GM12872 (cell line): ENCODE results near the gene SRGAP3.

Experiments
- TF ChIP-seq, protein P1 (sequence below): IDR thresholded peaks from 3 replicates; pipeline ENCODE4 v1.5.1; 2011; ENCODE audit warnings: low read depth, mild to moderate bottlenecking, low read length, moderate library complexity; ENCODE audit not compliant: insufficient read depth

Gene SRGAP3

DNA sequence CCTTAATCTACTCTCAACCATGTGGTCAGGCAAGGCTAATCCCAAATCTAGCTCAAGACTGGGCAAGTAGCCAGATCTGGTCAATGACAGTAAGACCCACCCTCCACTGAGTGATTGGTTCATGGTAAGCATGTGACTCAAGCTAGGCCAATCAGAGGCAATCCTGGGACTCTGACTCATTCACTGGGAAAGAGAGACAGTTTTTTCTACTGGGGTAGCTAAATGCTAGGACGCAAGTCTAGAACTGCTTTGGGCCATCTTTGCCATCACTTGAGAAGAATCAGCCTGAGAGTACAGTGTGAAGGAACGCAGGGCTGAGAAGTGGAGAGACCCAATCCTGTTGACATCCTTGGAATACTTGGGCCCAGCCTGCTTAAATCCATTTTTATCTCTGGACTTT lies 276.8 kb downstream of the SRGAP3 start:
- TF ChIP-seq, protein P1, sequence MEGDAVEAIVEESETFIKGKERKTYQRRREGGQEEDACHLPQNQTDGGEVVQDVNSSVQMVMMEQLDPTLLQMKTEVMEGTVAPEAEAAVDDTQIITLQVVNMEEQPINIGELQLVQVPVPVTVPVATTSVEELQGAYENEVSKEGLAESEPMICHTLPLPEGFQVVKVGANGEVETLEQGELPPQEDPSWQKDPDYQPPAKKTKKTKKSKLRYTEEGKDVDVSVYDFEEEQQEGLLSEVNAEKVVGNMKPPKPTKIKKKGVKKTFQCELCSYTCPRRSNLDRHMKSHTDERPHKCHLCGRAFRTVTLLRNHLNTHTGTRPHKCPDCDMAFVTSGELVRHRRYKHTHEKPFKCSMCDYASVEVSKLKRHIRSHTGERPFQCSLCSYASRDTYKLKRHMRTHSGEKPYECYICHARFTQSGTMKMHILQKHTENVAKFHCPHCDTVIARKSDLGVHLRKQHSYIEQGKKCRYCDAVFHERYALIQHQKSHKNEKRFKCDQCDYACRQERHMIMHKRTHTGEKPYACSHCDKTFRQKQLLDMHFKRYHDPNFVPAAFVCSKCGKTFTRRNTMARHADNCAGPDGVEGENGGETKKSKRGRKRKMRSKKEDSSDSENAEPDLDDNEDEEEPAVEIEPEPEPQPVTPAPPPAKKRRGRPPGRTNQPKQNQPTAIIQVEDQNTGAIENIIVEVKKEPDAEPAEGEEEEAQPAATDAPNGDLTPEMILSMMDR = no peak

DNA sequence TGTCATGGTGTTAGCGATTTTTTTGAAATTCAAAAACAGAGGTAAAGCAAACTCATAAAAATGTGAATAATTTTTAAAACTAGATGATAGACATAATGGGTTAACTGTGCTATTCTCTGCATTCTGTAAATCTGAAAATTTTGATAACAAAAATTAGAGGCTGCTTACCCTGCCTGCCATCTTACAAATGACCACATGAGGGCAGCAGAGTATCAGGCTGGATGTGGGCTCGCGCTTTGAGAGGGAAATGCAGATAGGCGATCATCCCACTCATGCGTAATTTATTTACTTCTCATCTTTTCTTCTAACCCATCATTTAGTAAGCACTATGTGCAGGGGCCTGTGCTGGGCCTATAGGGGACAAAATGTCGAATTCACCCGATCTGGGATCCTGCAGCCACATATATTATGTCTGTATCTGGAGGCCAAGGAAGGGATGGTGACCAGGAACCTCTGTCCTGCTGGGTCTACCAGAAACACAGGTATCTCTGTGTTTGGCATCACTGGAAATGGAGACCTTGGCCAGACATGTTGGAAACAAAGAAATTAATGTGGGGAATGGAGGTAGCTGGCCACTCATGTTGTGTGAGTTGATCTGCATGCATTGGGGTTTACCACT lies 278.4 kb downstream of the SRGAP3 start:
- TF ChIP-seq, protein P1 = peak; percentile 88

DNA sequence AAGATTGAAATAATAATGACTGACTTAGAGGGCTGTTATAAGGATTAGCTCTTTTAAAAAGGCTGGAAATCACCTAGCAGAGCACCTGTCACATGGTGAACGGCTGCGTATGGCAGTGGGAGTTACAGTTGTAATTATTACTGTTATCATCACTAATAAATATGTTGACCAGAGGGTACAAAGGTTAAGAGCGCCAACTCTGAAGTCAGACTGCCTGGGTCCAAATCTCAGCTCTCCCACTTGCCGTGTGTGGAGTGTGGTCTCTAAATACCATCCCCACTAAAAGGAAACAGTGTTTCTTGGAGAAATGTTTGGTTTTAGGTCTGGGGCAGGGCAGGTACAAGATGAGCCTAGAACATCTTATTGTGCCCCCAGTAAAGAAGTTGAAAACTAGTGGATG lies 280.2 kb downstream of the SRGAP3 start:
- TF ChIP-seq, protein P1 = no peak

DNA sequence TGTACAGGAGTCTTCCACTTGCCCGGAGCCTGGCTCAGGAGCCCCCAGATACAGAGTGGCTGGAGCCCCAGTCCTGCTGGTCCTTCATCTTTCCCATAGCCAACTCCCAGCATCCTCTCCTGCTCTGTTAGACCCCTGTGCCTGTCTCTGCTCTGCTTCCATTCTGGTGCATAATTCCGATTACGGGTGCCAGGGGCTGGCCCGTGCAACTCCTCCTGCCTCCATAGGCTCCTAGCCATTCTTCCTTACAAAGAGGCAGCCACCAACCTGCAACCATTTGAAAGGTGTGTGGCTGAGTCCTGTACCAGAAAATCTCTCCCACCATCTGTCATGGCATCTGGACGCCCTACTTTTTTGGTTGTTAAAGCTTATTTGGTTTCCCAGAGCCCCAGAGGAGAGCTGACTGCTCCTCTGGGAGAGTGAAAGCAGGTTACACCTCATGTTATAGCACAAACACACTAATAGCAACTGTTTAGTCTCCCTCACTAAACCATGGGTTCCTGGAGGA lies 281.0 kb downstream of the SRGAP3 start:
- TF ChIP-seq, protein P1 = no peak

DNA sequence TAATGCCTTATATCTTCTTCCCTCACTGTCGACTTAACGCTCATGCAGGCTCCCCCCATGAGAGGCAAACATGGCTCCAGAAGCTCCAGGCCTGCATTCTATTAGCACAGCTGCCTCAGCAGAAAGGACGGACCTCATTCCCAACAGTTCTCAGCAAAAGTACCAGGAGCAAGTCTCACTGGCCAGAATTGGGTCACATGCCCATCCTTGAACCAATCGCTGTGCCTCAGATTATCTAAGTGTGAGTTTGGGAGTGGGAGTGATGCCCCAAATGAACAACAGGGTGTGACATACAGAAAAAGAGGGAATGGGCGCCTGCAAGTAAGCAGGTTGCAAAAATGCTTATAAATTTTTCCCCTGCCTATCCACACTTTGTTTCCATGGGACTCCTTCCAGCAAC lies 281.9 kb downstream of the SRGAP3 start:
- TF ChIP-seq, protein P1 = no peak

DNA sequence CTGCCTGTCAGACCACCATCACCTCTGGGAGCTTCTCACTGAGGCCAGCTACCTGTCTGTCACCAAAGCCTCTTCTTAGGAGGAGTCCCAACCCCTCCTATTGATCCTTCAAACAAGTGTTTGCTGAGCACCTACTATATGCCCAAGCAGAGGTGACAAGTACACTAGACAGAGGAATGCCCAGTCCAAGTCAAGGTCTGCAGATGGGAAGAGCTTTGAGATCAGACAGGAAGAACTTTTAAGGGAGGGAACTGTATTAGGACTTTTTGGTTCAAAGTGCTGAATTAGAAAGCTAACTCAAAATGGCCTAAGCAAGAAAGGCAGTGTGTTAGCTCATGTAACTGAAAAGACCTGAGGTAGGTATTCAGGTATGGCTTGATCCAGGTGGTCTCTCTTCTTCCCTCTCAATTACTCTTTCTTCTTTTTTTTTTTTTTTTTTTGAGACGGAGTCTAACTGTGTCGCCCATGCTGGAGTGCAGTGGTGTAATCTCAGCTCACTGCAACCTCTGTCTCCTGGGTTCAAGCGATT lies 282.6 kb downstream of the SRGAP3 start:
- TF ChIP-seq, protein P1 = no peak

DNA sequence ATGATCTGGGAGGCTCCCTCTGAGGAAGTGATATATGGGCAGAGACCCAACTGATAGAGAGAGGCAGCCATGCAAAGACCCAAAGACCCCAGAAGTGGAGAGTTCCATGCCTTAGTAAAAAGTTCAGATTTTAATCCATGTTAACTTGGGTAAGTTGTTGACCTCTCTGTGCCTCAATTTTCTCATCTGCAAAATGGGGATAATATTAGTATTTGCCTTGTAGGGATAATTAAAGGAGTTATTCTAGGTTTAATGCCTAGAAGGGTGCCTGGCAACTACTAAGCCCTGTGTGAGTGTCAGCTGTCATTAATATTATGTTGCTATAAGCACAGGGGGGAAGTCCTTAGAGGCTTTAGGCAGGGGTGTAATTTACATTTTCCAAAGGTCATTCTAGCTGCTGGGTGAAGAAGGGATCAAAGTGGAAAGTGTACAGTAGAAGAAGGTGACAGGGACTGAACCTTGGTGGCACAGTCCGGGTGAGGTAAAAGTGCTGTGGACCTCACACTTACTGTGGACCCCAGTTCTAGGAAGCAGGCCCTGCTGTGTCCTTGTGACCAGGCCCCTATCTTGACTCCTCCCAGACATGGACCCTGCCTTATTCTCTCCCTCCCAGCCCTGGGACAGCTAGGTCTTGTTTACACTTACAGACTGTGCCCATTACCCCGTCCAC lies 283.2 kb downstream of the SRGAP3 start:
- TF ChIP-seq, protein P1 = no peak
